ENCODE measurements around the gene IREB2. TPM values are rescaled to one million over a fixed set of nuclear protein-coding genes. Genes with fewer than 3 reads are reported as not detected.
A peak's percentile ranks its signal among the peaks of the same experiment; 100 is the strongest.

The IREB2 gene
- total and polyA plus RNA-seq, 2 of the 13 experiments (the other 11 are each of a cell fraction or from before 2014, with no cell fraction given), result 24.2 to 30.4 TPM

DNA sequence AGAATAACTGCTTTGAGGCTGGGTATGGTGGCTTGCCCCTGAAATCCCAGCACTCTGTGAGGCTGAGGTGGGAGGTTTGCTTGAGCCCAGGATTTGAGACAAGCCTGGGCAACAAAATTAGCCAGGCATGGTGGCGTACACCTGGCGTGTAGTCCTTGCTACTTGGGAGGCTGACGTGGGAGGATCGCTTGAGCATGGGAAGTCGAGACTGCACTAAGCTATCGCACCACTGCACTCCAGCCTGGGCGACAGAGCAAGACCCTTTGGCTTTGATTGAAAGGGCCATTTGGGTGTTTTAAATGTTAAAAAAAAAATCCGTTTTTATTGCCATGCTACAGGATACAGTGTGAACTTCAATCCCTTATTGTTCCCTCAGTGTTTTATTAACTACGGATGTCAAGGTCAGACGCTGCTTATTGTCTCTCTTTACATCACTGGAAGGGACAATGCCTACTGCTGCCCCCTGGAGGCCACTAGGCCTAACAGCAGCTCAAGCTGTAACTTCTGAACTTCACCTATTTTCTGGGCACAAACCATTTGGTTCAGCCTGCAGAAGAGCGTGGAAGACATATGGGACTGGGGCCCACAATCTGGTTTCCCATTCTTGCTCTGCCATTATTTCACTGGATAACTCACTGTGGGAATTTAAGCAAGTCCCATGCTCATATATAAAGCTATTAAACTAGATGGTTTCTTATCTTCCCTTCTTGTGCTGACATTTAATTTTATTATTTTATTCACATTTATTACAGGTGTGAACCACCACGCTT, 15.3 kb upstream of the IREB2 start (continued):
- no peak for TF ChIP-seq ATF7-NPFF (CRISPR knock-in tag; IDR thresholded peaks at IDR 0.05; ENCODE audit: low read depth)
- no peak for TF ChIP-seq SOX6 (IDR thresholded peaks at IDR 0.05)
- peak; percentile 98 for TF ChIP-seq SOX6 (CRISPR knock-in tag; IDR thresholded peaks at IDR 0.05)
- TF ChIP-seq, protein P1, sequence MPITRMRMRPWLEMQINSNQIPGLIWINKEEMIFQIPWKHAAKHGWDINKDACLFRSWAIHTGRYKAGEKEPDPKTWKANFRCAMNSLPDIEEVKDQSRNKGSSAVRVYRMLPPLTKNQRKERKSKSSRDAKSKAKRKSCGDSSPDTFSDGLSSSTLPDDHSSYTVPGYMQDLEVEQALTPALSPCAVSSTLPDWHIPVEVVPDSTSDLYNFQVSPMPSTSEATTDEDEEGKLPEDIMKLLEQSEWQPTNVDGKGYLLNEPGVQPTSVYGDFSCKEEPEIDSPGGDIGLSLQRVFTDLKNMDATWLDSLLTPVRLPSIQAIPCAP (CRISPR knock-in tag; IDR thresholded peaks at IDR 0.05; ENCODE audit: low read depth), result no peak
- peak; percentile 84 for TF ChIP-seq SMC3 (IDR thresholded peaks at IDR 0.05; ENCODE audit: low read length)
- TF ChIP-seq, protein P2, sequence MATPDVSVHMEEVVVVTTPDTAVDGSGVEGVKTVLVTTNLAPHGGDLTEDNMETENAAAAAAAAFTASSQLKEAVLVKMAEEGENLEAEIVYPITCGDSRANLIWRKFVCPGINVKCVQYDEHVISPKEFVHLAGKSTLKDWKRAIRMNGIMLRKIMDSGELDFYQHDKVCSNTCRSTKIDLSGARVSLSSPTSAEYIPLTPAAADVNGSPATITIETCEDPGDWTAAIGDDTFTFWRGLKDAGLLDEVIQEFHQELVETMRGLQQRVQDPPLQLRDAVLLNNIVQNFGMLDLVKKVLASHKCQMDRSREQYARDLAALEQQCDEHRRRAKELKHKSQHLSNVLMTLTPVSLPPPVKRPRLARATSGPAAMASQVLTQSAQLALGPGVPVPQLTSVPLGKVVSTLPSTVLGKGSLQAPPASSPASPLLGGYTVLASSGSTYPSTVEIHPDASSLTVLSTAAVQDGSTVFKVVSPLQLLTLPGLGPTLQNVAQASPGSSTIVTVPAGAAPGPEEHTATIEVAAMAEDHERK (CRISPR knock-in tag; IDR thresholded peaks at IDR 0.05; ENCODE audit: low read depth), result no peak
- TF ChIP-seq MTA3 (CRISPR knock-in tag; IDR thresholded peaks at IDR 0.05), result no peak
- no peak for TF ChIP-seq ZNF572 (CRISPR knock-in tag; IDR thresholded peaks at IDR 0.05)
- no peak for TF ChIP-seq ZNF557 (CRISPR knock-in tag; IDR thresholded peaks at IDR 0.05)
- no peak for TF ChIP-seq MED8 (CRISPR knock-in tag; IDR thresholded peaks at IDR 0.05; ENCODE audit: insufficient replicate concordance)
- TF ChIP-seq, protein P3, sequence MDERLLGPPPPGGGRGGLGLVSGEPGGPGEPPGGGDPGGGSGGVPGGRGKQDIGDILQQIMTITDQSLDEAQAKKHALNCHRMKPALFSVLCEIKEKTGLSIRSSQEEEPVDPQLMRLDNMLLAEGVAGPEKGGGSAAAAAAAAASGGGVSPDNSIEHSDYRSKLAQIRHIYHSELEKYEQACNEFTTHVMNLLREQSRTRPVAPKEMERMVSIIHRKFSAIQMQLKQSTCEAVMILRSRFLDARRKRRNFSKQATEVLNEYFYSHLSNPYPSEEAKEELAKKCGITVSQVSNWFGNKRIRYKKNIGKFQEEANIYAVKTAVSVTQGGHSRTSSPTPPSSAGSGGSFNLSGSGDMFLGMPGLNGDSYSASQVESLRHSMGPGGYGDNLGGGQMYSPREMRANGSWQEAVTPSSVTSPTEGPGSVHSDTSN (CRISPR knock-in tag; IDR thresholded peaks at IDR 0.05), result no peak
- no peak for TF ChIP-seq CBX2 (IDR thresholded peaks at IDR 0.05; ENCODE audit: low read depth, low read length)
- TF ChIP-seq CBX2 (CRISPR knock-in tag; IDR thresholded peaks at IDR 0.05; ENCODE audit: low read depth), result no peak
- no peak for TF ChIP-seq ASH2L (IDR thresholded peaks at IDR 0.05; ENCODE audit: insufficient read length, low read depth, low read length)
- no peak for TF ChIP-seq ZNF207 (IDR thresholded peaks at IDR 0.05; ENCODE audit: borderline replicate concordance)
- peak; percentile 91 for TF ChIP-seq SOX13 (IDR thresholded peaks at IDR 0.05)
- TF ChIP-seq SOX13 (CRISPR knock-in tag; conservative IDR thresholded peaks at IDR 0.05 in 1 of 2, IDR thresholded peaks at IDR 0.05 in 1 of 2), result peak in 1 of 2 experiments; percentile 98; a peak in 2 of 4 replicates
- no peak for TF ChIP-seq TEAD3 (CRISPR knock-in tag; optimal IDR thresholded peaks at IDR 0.05; ENCODE audit: borderline replicate concordance)
- TF ChIP-seq NFRKB (IDR thresholded peaks at IDR 0.05), result no peak
- no peak; the same call in 1 of the 2 replicates for TF ChIP-seq NCOR1 (IDR thresholded peaks at IDR 0.05; ENCODE audit: borderline replicate concordance, low read length)
- no peak for TF ChIP-seq NR3C1 (CRISPR knock-in tag; IDR thresholded peaks at IDR 0.05)
- no peak for TF ChIP-seq ZBTB20 (CRISPR knock-in tag; IDR thresholded peaks at IDR 0.05; ENCODE audit: borderline replicate concordance, low read depth)
- TF ChIP-seq GLI4 (CRISPR knock-in tag; IDR thresholded peaks at IDR 0.05; ENCODE audit: borderline replicate concordance), result no peak
- no peak for TF ChIP-seq ZC3H4 (CRISPR knock-in tag; IDR thresholded peaks at IDR 0.05; ENCODE audit: borderline replicate concordance)
- TF ChIP-seq, protein P4, sequence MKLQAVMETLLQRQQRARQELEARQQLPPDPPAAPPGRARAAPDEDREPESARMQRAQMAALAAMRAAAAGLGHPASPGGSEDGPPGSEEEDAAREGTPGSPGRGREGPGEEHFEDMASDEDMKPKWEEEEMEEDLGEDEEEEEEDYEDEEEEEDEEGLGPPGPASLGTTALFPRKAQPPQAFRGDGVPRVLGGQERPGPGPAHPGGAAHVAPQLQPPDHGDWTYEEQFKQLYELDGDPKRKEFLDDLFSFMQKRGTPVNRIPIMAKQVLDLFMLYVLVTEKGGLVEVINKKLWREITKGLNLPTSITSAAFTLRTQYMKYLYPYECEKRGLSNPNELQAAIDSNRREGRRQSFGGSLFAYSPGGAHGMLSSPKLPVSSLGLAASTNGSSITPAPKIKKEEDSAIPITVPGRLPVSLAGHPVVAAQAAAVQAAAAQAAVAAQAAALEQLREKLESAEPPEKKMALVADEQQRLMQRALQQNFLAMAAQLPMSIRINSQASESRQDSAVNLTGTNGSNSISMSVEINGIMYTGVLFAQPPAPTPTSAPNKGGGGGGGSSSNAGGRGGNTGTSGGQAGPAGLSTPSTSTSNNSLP (IDR thresholded peaks at IDR 0.05; ENCODE audit: low read depth, low read length), result peak; percentile 83

Data from HepG2 (cell line).